Measurements from ENCODE around the gene PUM2.

PUM2 gene

DNA sequence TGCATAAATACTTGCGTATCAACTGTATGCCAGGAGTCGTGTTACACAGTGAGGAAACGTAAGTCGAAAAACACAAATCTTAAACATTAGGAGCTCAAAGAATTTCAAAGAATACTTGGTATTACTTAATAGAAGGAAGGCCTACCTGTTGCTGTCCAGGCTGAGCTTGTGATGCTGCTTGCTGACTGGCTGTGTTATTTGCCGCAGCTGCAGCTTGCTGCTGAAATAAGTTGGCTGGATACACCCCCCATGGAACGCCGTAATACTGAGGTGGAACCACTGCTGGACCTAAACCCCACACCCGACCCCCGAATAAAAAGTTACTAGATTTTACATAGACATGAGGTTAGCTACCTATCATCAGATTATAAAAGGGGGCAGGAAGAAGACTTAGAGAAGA, 56.4 kb downstream of the PUM2 start:
- no peak overlapping the region for H2AFZ ChIP-seq
- H3K4me1 ChIP-seq = no peaks in the 10 kb centered on the region
- H3K27ac ChIP-seq = no peak overlapping the region
- peaks cover 11% of the 10 kb centered on the region for H3K79me2 ChIP-seq
- no peaks in the 10 kb centered on the region for H3K9me3 ChIP-seq (ENCODE audit: control insufficient read depth, low read length)
- no peak overlapping the region for H3K4me3 ChIP-seq (ENCODE audit: low read depth, low read length)
- no peaks in the 10 kb centered on the region for H3K36me3 ChIP-seq (ENCODE audit: control insufficient read depth, insufficient read depth, low read length)
- no peak overlapping the region for H3K4me2 ChIP-seq (ENCODE audit: low read length)
- TF ChIP-seq, protein P1, sequence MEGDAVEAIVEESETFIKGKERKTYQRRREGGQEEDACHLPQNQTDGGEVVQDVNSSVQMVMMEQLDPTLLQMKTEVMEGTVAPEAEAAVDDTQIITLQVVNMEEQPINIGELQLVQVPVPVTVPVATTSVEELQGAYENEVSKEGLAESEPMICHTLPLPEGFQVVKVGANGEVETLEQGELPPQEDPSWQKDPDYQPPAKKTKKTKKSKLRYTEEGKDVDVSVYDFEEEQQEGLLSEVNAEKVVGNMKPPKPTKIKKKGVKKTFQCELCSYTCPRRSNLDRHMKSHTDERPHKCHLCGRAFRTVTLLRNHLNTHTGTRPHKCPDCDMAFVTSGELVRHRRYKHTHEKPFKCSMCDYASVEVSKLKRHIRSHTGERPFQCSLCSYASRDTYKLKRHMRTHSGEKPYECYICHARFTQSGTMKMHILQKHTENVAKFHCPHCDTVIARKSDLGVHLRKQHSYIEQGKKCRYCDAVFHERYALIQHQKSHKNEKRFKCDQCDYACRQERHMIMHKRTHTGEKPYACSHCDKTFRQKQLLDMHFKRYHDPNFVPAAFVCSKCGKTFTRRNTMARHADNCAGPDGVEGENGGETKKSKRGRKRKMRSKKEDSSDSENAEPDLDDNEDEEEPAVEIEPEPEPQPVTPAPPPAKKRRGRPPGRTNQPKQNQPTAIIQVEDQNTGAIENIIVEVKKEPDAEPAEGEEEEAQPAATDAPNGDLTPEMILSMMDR (IDR thresholded peaks at IDR 0.05) = no peak
- H3K9ac ChIP-seq = no peak overlapping the region
- H3K27me3 ChIP-seq (ENCODE audit: control insufficient read depth, insufficient read depth, low read length) = no peaks in the 10 kb centered on the region

DNA sequence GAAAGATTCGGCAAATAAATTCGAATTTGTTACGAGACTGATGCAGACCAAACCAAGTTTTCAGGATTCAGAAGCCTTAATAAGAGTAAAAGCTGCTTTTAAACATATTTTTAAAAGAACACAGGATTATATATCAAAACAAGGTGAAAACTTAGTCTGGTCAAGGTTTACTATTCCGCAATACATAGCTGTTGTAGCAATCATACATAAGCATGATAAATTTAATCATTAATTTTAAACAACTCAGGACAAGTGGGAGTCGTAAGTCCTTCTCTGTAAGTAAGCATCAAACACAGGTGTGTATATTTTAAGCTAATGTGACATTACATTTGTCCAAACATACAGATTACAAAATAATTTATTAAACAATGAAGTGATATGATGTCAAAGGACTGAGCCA, 57.7 kb downstream of the PUM2 start:
- H3K36me3 ChIP-seq (ENCODE audit: control insufficient read depth, insufficient read depth, low read length) = no peaks in the 10 kb centered on the region
- no peak overlapping the region for H3K4me2 ChIP-seq (ENCODE audit: low read length)
- H3K27ac ChIP-seq = no peak overlapping the region
- no peaks in the 10 kb centered on the region for H3K4me1 ChIP-seq
- H3K9ac ChIP-seq = no peak overlapping the region
- no peak overlapping the region for H2AFZ ChIP-seq
- peaks cover 6% of the 10 kb centered on the region for H3K79me2 ChIP-seq
- no peaks in the 10 kb centered on the region for H3K27me3 ChIP-seq (ENCODE audit: control insufficient read depth, insufficient read depth, low read length)
- no peaks in the 10 kb centered on the region for H3K9me3 ChIP-seq (ENCODE audit: control insufficient read depth, low read length)
- H3K4me3 ChIP-seq (ENCODE audit: low read depth, low read length) = no peak overlapping the region
- TF ChIP-seq, protein P1 (IDR thresholded peaks at IDR 0.05) = no peak

DNA sequence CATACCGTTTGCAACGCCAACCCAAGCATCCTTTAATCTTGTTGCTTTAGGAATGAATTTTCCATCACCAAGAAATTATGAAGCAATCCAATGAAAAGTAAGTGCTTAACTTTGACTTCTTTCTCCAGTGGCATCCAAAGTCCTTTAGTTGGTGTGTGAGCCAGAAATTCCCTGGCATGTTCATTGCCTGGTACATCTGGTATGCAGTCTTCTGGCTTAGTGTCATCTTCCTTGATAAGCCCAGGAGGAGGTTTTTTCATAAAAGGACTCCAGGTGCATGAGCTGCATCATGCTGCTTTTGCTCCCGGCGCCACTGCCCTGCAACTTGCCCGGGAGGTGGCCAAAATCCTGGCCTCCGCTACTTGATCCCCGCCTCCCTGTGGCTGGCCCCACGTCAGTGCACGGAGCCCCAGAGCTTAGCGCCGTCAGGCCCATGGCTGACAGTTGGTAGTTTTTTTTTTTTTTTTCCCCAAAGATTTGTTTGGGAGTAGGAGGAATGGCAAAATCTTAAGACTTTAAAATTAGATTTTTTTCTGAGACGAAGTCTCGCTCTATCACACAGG, 58.7 kb downstream of the PUM2 start:
- Histone ChIP-seq H3K36me3 (ENCODE audit: control insufficient read depth, insufficient read depth, low read length) (no peaks in the 10 kb centered on the region), H3K4me1 (no peaks in the 10 kb centered on the region), H2AFZ (no peak overlapping the region), H3K4me3 (ENCODE audit: low read depth, low read length) (no peak overlapping the region), H3K27ac (no peak overlapping the region), H3K79me2 (peaks cover 10% of the 10 kb centered on the region), H3K4me2 (ENCODE audit: low read length) (no peak overlapping the region), H3K9me3 (ENCODE audit: control insufficient read depth, low read length) (no peaks in the 10 kb centered on the region), H3K27me3 (ENCODE audit: control insufficient read depth, insufficient read depth, low read length) (no peaks in the 10 kb centered on the region), H3K9ac (no peak overlapping the region)
- TF ChIP-seq, protein P1 (IDR thresholded peaks at IDR 0.05) = no peak

DNA sequence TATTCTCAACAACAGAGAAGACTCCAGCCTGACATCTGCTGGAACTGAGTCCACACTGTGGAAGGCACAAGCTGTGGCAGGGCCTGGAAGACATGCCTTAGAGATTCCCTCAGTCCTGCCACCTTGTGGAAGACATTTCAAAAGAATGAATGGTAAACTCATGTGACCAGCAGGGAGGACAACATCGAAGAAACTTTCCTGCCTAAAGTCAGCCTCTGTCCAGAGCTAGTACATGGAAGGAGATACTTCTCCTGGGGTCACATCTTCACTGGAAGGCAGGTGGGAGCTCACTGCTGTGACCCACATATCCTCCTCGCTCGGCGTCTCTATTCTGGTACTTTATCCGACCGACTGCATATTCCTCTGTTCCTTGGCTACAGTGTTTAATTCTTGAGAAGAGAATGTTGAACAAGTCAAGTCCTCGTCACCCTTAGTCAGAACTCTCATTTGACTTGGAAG, 59.5 kb downstream of the PUM2 start:
- Histone ChIP-seq H3K9me3 (ENCODE audit: control insufficient read depth, low read length) (no peaks in the 10 kb centered on the region), H3K4me2 (ENCODE audit: low read length) (no peak overlapping the region), H3K79me2 (peaks cover 13% of the 10 kb centered on the region), H2AFZ (no peak overlapping the region), H3K36me3 (ENCODE audit: control insufficient read depth, insufficient read depth, low read length) (no peaks in the 10 kb centered on the region), H3K27ac (no peak overlapping the region), H3K27me3 (ENCODE audit: control insufficient read depth, insufficient read depth, low read length) (no peaks in the 10 kb centered on the region), H3K9ac (no peak overlapping the region), H3K4me3 (ENCODE audit: low read depth, low read length) (no peak overlapping the region), H3K4me1 (no peaks in the 10 kb centered on the region)
- TF ChIP-seq, protein P1 (IDR thresholded peaks at IDR 0.05) = peak; percentile 58

DNA sequence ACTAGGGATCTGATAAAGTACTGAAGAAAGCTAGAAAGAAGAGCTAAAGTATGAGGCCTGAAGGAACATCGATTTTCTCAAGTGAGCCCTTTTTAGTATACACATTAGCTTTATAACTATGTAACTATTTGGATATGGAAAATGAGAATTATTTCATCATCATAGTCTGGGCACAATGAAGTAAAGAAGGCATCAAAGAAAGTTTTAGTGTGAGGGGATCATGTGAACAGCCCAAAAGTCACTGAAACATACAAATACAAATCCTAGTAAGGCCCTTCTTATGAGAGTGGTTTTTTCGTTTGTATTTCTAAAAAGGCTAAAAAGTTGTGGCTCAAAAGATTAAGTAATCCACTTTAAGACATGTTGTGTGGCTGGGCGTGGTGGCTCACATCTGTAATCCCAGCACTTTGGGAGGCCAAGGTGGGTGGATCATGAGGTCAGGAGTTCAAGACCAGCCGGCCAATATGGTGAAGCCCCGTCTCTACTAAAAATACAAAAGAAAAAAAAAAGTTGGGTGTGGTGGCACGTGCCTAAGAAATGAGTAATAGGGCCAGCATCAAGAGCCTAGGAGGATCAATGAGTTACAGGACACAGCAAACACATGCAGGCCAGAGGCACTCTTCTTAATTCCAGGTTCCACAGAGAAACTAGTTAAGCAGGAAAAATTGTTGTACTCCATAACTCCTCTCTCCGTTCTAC, 61.9 kb downstream of the PUM2 start:
- no peak overlapping the region for H2AFZ ChIP-seq
- TF ChIP-seq, protein P1 (IDR thresholded peaks at IDR 0.05) = no peak
- no peak overlapping the region for H3K4me2 ChIP-seq (ENCODE audit: low read length)
- H3K36me3 ChIP-seq (ENCODE audit: control insufficient read depth, insufficient read depth, low read length) = no peaks in the 10 kb centered on the region
- H3K27ac ChIP-seq = no peak overlapping the region
- H3K79me2 ChIP-seq = peaks cover 15% of the 10 kb centered on the region
- H3K4me3 ChIP-seq (ENCODE audit: low read depth, low read length) = no peak overlapping the region
- H3K9ac ChIP-seq = no peak overlapping the region
- H3K4me1 ChIP-seq = no peaks in the 10 kb centered on the region
- no peaks in the 10 kb centered on the region for H3K27me3 ChIP-seq (ENCODE audit: control insufficient read depth, insufficient read depth, low read length)
- no peaks in the 10 kb centered on the region for H3K9me3 ChIP-seq (ENCODE audit: control insufficient read depth, low read length)
